ENCODE results near the gene LONP2. TPM values are rescaled to one million over a fixed set of nuclear protein-coding genes. Genes with fewer than 3 reads are reported as not detected.
"Not testable (repeated sequence)": the region's sequence is repeated elsewhere in the genome, so short reads cannot be mapped to it uniquely, and the experiment has no call there.

The LONP2 gene
- polyA plus RNA-seq, 1 donor from 2014 or later, result 38.6 TPM

DNA sequence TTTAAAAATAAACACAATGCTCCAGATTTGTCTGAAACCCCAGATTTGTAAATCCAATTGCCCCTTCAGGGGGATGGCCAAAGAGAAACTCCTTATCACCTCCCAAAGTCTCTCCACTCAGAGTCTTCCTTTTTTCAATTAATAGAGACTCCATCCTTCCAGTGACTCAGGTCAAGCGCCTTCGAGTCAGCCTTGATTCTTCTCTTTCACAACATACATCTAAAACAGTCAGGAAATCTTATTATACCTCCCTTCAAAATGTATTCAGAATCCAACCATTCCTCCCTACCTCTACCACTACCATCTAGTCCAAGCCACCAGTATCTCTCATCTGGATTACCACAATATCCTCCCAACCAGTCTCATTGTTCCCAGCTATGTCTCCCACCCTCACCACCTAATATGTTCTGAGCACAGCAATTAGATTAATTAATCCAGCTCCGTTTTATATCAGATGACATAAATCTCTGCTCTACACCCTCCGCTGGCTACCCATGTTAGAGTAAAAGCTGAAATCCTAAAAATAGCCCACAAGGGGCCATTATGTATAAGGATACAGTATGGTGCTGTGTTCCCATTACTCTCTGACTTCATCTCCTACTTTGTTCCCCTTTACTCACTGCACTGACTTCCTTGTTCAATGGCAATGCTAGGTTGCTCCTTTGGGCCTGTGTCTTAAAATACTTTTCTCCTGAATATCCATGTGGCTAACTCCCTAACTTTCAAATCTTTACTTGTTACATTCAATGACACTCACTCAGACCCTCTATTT, 129.3 kb downstream of the LONP2 start:
- Histone ChIP-seq H3K9ac (ENCODE audit: low read length) (no peak overlapping the region), H3K79me2 (replicated peaks; ENCODE audit: insufficient read depth, low read length) (peaks cover 96% of the 10 kb centered on the region), H3K9me3 (ENCODE audit: low read length) (no peaks in the 10 kb centered on the region), H3K4me3 (ENCODE audit: low read length) (no peak overlapping the region), H4K20me1 (ENCODE audit: insufficient read depth) (peaks cover 41% of the 10 kb centered on the region), H3K9me2 (ENCODE audit: insufficient read depth, low read length) (no peaks in the 10 kb centered on the region), H3F3A (ENCODE audit: insufficient read depth, low read length, poor library complexity, severe bottlenecking) (peaks cover 3% of the 10 kb centered on the region), H3K27ac (ENCODE audit: low read length) (no peak overlapping the region), H3K36me3 (ENCODE audit: insufficient read depth, low read length) (no peaks in the 10 kb centered on the region), H3K4me2 (ENCODE audit: low read length) (no peak overlapping the region), H3K27me3 (ENCODE audit: insufficient read depth, low read depth, low read length) (no peaks in the 10 kb centered on the region), H2AFZ (ENCODE audit: low read depth, low read length) (no peak overlapping the region)
- no peak for TF ChIP-seq EP300 (conservative IDR thresholded peaks at IDR 0.05; ENCODE audit: poor library complexity, severe bottlenecking)

DNA sequence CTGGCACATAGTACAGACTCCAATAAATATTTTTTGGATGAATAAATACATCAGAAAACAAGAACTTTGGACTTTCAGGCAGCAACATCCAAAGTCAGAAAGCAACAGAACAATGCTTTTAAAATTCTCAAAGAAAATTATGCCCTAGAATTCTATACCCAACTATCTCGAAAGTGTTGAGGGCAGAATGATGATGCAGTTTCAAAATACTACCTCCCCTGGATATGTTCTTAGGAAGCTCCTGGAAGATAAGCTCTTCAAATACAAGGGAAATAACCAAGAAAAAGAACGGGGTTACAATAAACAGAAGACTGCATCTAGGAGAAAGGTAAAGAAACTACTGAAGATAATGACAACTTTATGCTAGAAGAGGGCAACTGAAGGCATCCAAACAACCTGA, 130.2 kb downstream of the LONP2 start:
- H3K36me3 ChIP-seq (ENCODE audit: insufficient read depth, low read length), result no peaks in the 10 kb centered on the region
- H3K79me2 ChIP-seq (replicated peaks; ENCODE audit: insufficient read depth, low read length), result peaks cover 96% of the 10 kb centered on the region
- H3K27ac ChIP-seq (ENCODE audit: low read length), result no peak overlapping the region
- no peaks in the 10 kb centered on the region for H3K9me3 ChIP-seq (ENCODE audit: low read length)
- H3K9me2 ChIP-seq (ENCODE audit: insufficient read depth, low read length), result no peaks in the 10 kb centered on the region
- H3K9ac ChIP-seq (ENCODE audit: low read length), result no peak overlapping the region
- no peaks in the 10 kb centered on the region for H3K27me3 ChIP-seq (ENCODE audit: insufficient read depth, low read depth, low read length)
- H3K4me2 ChIP-seq (ENCODE audit: low read length), result no peak overlapping the region
- H2AFZ ChIP-seq (ENCODE audit: low read depth, low read length), result no peak overlapping the region
- peaks cover 48% of the 10 kb centered on the region for H4K20me1 ChIP-seq (ENCODE audit: insufficient read depth)
- TF ChIP-seq POLR2AphosphoS5 (IDR thresholded peaks at IDR 0.05), result no peak
- TF ChIP-seq, protein P1, sequence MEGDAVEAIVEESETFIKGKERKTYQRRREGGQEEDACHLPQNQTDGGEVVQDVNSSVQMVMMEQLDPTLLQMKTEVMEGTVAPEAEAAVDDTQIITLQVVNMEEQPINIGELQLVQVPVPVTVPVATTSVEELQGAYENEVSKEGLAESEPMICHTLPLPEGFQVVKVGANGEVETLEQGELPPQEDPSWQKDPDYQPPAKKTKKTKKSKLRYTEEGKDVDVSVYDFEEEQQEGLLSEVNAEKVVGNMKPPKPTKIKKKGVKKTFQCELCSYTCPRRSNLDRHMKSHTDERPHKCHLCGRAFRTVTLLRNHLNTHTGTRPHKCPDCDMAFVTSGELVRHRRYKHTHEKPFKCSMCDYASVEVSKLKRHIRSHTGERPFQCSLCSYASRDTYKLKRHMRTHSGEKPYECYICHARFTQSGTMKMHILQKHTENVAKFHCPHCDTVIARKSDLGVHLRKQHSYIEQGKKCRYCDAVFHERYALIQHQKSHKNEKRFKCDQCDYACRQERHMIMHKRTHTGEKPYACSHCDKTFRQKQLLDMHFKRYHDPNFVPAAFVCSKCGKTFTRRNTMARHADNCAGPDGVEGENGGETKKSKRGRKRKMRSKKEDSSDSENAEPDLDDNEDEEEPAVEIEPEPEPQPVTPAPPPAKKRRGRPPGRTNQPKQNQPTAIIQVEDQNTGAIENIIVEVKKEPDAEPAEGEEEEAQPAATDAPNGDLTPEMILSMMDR (IDR thresholded peaks at IDR 0.05; ENCODE audit: poor library complexity, severe bottlenecking), result no peak
- no peak for TF ChIP-seq EZH2 (IDR thresholded peaks at IDR 0.05; ENCODE audit: borderline replicate concordance, insufficient read depth, low read length, poor library complexity, severe bottlenecking)
- no peak for TF ChIP-seq TAF1 (IDR thresholded peaks at IDR 0.05; ENCODE audit: low read depth)
- no peak for TF ChIP-seq MXI1 (conservative IDR thresholded peaks at IDR 0.05; ENCODE audit: poor library complexity, severe bottlenecking)
- no peak for TF ChIP-seq EP300 (conservative IDR thresholded peaks at IDR 0.05; ENCODE audit: poor library complexity, severe bottlenecking)
- TF ChIP-seq RAD21 (conservative IDR thresholded peaks at IDR 0.05), result no peak
- no peak for TF ChIP-seq REST (IDR thresholded peaks at IDR 0.05; ENCODE audit: borderline replicate concordance)
- TF ChIP-seq SMC3 (conservative IDR thresholded peaks at IDR 0.05; ENCODE audit: poor library complexity), result no peak
- no peak overlapping the region for H3K4me3 ChIP-seq (ENCODE audit: low read length)
- peaks cover 3% of the 10 kb centered on the region for H3F3A ChIP-seq (ENCODE audit: insufficient read depth, low read length, poor library complexity, severe bottlenecking)

GRCh38 chr16:48377301-48377700, 133.2 kb downstream of the LONP2 start:
- not testable (repeated sequence) for H3K9me2 ChIP-seq (ENCODE audit: insufficient read depth, low read length); H3K9ac ChIP-seq (ENCODE audit: low read length); H3K36me3 ChIP-seq (ENCODE audit: insufficient read depth, low read length); H3K4me3 ChIP-seq (ENCODE audit: low read length); H2AFZ ChIP-seq (ENCODE audit: low read depth, low read length); H3K27me3 ChIP-seq (ENCODE audit: insufficient read depth, low read depth, low read length); H3K27ac ChIP-seq (ENCODE audit: low read length); H3K4me2 ChIP-seq (ENCODE audit: low read length); H3F3A ChIP-seq (ENCODE audit: insufficient read depth, low read length, poor library complexity, severe bottlenecking); H3K9me3 ChIP-seq (ENCODE audit: low read length)
- Histone ChIP-seq H4K20me1 (ENCODE audit: insufficient read depth) (peaks cover 33% of the 10 kb centered on the region), H3K79me2 (replicated peaks; ENCODE audit: insufficient read depth, low read length) (peaks cover 98% of the 10 kb centered on the region)

All from neural cell (in vitro differentiated cells).